Bronchial epithelial cell (primary cell): ENCODE results near the gene ELAVL3. TPM values are rescaled to one million over a fixed set of nuclear protein-coding genes. Genes with fewer than 3 reads are reported as not detected.
"Not testable (repeated sequence)": the region's sequence is repeated elsewhere in the genome, so short reads cannot be mapped to it uniquely, and the experiment has no call there.

Experiments used
- DNase-seq: peaks from one replicate; pipeline ENCODE4 v3.0.0-alpha.2; 2010; ENCODE audit warnings: low read depth
- FAIRE-seq: peaks from 2 replicates; lab custom pipeline; 2011; peaks lifted over from hg19 to GRCh38; lab: Jason Lieb, UNC
- H3K27me3 ChIP-seq: 2 replicates; pipeline ENCODE4 v1.5.1; 2011; ENCODE audit warnings: low read length; ENCODE audit not compliant: control insufficient read depth, insufficient read depth
- H3K36me3 ChIP-seq: 2 replicates; pipeline ENCODE4 v1.5.1; 2011; ENCODE audit warnings: low read length; ENCODE audit not compliant: control insufficient read depth, insufficient read depth
- H3K4me3 ChIP-seq: 2 replicates; pipeline ENCODE4 v1.5.1; 2011; ENCODE audit warnings: mild to moderate bottlenecking, low read depth, low read length, control low read depth
- CTCF ChIP-seq: IDR thresholded peaks from 2 replicates; pipeline ENCODE4 v1.5.1; 2011; ENCODE audit warnings: mild to moderate bottlenecking, moderate library complexity, low read length, control low read depth, inconsistent platforms; ENCODE audit not compliant: insufficient read depth, severe bottlenecking
- total RNA-seq: library from RNA; depleted of rRNA; stranded (reverse); fragments of >200 nt; gene quantifications from 2 replicates; pipeline ENCODE4 v1.2.1, GENCODE V29; 2014

Gene ELAVL3
- total RNA-seq, 1 donor from 2014 or later: not detected

GRCh38 chr19:11458236-11458900, 22.5 kb downstream of the ELAVL3 start:
- FAIRE-seq (no peak), DNase-seq (no peak)
- H3K27me3 ChIP-seq: no peaks in the 10 kb centered on the region
- no peak for TF ChIP-seq CTCF
- no peak overlapping the region for H3K4me3 ChIP-seq
- H3K36me3 ChIP-seq: no peaks in the 10 kb centered on the region

- Histone ChIP-seq H3K27me3 (no peaks in the 10 kb centered on the region), H3K36me3 (no peaks in the 10 kb centered on the region), H3K4me3 (no peak overlapping the region)
- DNase-seq (no peak), FAIRE-seq (no peak)
- TF ChIP-seq CTCF: no peak
Measured at GRCh38 chr19:11457831-11458230, 23.0 kb downstream of the ELAVL3 start.

- Histone ChIP-seq H3K36me3 (no peaks in the 10 kb centered on the region), H3K4me3 (no peak overlapping the region), H3K27me3 (no peaks in the 10 kb centered on the region)
- no peak for FAIRE-seq
- no peak for DNase-seq
- TF ChIP-seq CTCF: no peak
Measured at GRCh38 chr19:11457115-11457514, 23.7 kb downstream of the ELAVL3 start.

GRCh38 chr19:11456659-11457058, 24.2 kb downstream of the ELAVL3 start:
- Histone ChIP-seq H3K27me3 (no peaks in the 10 kb centered on the region), H3K4me3 (no peak overlapping the region), H3K36me3 (no peaks in the 10 kb centered on the region)
- no peak for FAIRE-seq
- TF ChIP-seq CTCF: no peak
- no peak for DNase-seq

GRCh38 chr19:11455233-11455554, 25.7 kb downstream of the ELAVL3 start:
- FAIRE-seq, H3K36me3 ChIP-seq, H3K27me3 ChIP-seq, H3K4me3 ChIP-seq, DNase-seq: not testable (repeated sequence)

- no peak for DNase-seq
Measured at GRCh38 chr19:11453468-11454341, 27.1 kb downstream of the ELAVL3 start.

More at GRCh38 chr19:11453468-11454341, 27.1 kb downstream of the ELAVL3 start:
- H3K4me3 ChIP-seq: no peak overlapping the region
- TF ChIP-seq CTCF: peak; percentile 17
- no peaks in the 10 kb centered on the region for H3K27me3 ChIP-seq
- H3K36me3 ChIP-seq: peaks cover 3% of the 10 kb centered on the region
- no peak for FAIRE-seq
